Neural cell (in vitro differentiated cells): ENCODE results near the gene APH1A. TPM values are rescaled to one million over a fixed set of nuclear protein-coding genes. Genes with fewer than 3 reads are reported as not detected.

Experiments used
- H2AFZ ChIP-seq: fragments of 200-600, 300-800 bp; sonication (generic), shearing (Covaris generic); 2 replicates; pipeline ENCODE4 v1.6.0; 2014; ENCODE audit warnings: low read depth, mild to moderate bottlenecking, antibody characterized with exemption, low read length, moderate library complexity
- H3F3A ChIP-seq: fragments of 200-600 bp; shearing (Covaris generic); 2 replicates; pipeline ENCODE4 v1.6.1; 2016; ENCODE audit warnings: mild to moderate bottlenecking, moderate library complexity, mixed read lengths, antibody characterized with exemption, low read length; ENCODE audit not compliant: insufficient read depth, poor library complexity, severe bottlenecking
- H3K27ac ChIP-seq: fragments of 200-600, 300-800 bp; sonication (generic), shearing (Covaris generic); 2 replicates; pipeline ENCODE4 v1.5.1; 2014; ENCODE audit warnings: mild to moderate bottlenecking, low read length, moderate library complexity
- H3K27me3 ChIP-seq: fragments of 300-800, 200-600 bp; sonication (generic), shearing (Covaris generic); 2 replicates; pipeline ENCODE4 v1.6.0; 2014; ENCODE audit warnings: mild to moderate bottlenecking, low read depth, low read length, moderate library complexity; ENCODE audit not compliant: insufficient read depth
- H3K36me3 ChIP-seq: fragments of 300-800, 200-600 bp; sonication (generic), shearing (Covaris generic); 2 replicates; pipeline ENCODE4 v1.5.1; 2014; ENCODE audit warnings: mild to moderate bottlenecking, antibody characterized with exemption, low read length, moderate library complexity; ENCODE audit not compliant: insufficient read depth
- H3K4me2 ChIP-seq: fragments of 300-800, 200-600 bp; sonication (generic), shearing (Covaris generic); 2 replicates; pipeline ENCODE4 v1.6.0; 2014; ENCODE audit warnings: mild to moderate bottlenecking, low read length
- H3K4me3 ChIP-seq: fragments of 300-800, 200-600 bp; sonication (generic), shearing (Covaris generic); 2 replicates; pipeline ENCODE4 v1.5.1; 2014; ENCODE audit warnings: mild to moderate bottlenecking, low read length, moderate library complexity
- H3K79me2 ChIP-seq: fragments of 200-600 bp; shearing (Covaris generic); replicated peaks from 2 replicates; pipeline ENCODE4 v1.6.0; 2014; ENCODE audit warnings: mild to moderate bottlenecking, low read length, moderate library complexity; ENCODE audit not compliant: insufficient read depth
- H3K9ac ChIP-seq: fragments of 300-800, 200-600 bp; sonication (generic), shearing (Covaris generic); 2 replicates; pipeline ENCODE4 v1.6.1; 2016; ENCODE audit warnings: mild to moderate bottlenecking, low read length, mixed read lengths
- H3K9me2 ChIP-seq: fragments of 200-600 bp; shearing (Covaris generic); 2 replicates; pipeline ENCODE4 v1.6.1; 2016; ENCODE audit warnings: mild to moderate bottlenecking, low read length, mixed read lengths; ENCODE audit not compliant: insufficient read depth
- H3K9me3 ChIP-seq: fragments of 200-600, 300-800 bp; sonication (generic), shearing (Covaris generic); 2 replicates; pipeline ENCODE4 v1.6.1; 2016; ENCODE audit warnings: mild to moderate bottlenecking, mixed run types, low read length, moderate library complexity, mixed read lengths
- H4K20me1 ChIP-seq: fragments of 200-600 bp; shearing (Covaris generic); 2 replicates; pipeline ENCODE4 v1.6.1; 2016; ENCODE audit warnings: mild to moderate bottlenecking, mixed run types; ENCODE audit not compliant: insufficient read depth
- EP300 ChIP-seq: fragments of 450-650 bp; conservative IDR thresholded peaks from 2 replicates; pipeline ENCODE4 v1.6.1; 2014; ENCODE audit warnings: antibody characterized with exemption, mild to moderate bottlenecking, moderate library complexity; ENCODE audit not compliant: poor library complexity, severe bottlenecking
- EZH2 ChIP-seq: fragments of 200-600, 300-800 bp; shearing (Covaris generic), sonication (generic); IDR thresholded peaks from 2 replicates; pipeline ENCODE4 v1.6.1; 2014; ENCODE audit warnings: antibody characterized with exemption, low read length, borderline replicate concordance, mild to moderate bottlenecking; ENCODE audit not compliant: insufficient read depth, poor library complexity, severe bottlenecking
- MXI1 ChIP-seq: fragments of 450-650 bp; conservative IDR thresholded peaks from 2 replicates; pipeline ENCODE4 v1.6.1; 2014; ENCODE audit warnings: antibody characterized with exemption, mild to moderate bottlenecking; ENCODE audit not compliant: poor library complexity, severe bottlenecking
- POLR2AphosphoS5 ChIP-seq: IDR thresholded peaks from 2 replicates; pipeline ENCODE4 v1.6.1; 2012
- SMC3 ChIP-seq: fragments of 450-650 bp; conservative IDR thresholded peaks from 2 replicates; pipeline ENCODE4 v1.6.1; 2014; ENCODE audit warnings: antibody characterized with exemption, mild to moderate bottlenecking, moderate library complexity; ENCODE audit not compliant: poor library complexity
- TAF1 ChIP-seq: IDR thresholded peaks from 2 replicates; pipeline ENCODE4 v1.6.1; 2012; ENCODE audit warnings: low read depth
- polyA plus RNA-seq: library from polyadenylated mRNA; depleted of rRNA; stranded (reverse); fragments of >200 nt; gene quantifications from 2 replicates; pipeline ENCODE4 v1.2.3, GENCODE V29; 2014
- TF ChIP-seq, protein P1 (sequence below): IDR thresholded peaks from 2 replicates; pipeline ENCODE4 v1.6.1; 2012; ENCODE audit warnings: borderline replicate concordance
- TF ChIP-seq, protein P2 (sequence below): fragments of 450-650 bp; IDR thresholded peaks from 2 replicates; pipeline ENCODE4 v1.5.1; 2014; ENCODE audit warnings: antibody characterized with exemption, mild to moderate bottlenecking, moderate library complexity; ENCODE audit not compliant: poor library complexity, severe bottlenecking

The APH1A gene
- polyA plus RNA-seq, 1 donor from 2014 or later = 167 TPM

GRCh38 chr1:150235294-150235851 is 33.4 kb downstream of the APH1A start:
- Histone ChIP-seq H3K9me3 (no peaks in the 10 kb centered on the region), H3K27me3 (no peaks in the 10 kb centered on the region), H3K9ac (peak overlapping the region; percentile 55), H3K4me3 (peak overlapping the region; percentile 85), H3K4me2 (peak overlapping the region; percentile 91), H3K79me2 (peaks cover 27% of the 10 kb centered on the region), H2AFZ (peak overlapping the region; percentile 29), H4K20me1 (no peaks in the 10 kb centered on the region), H3K27ac (peak overlapping the region; percentile 15), H3K9me2 (no peaks in the 10 kb centered on the region), H3F3A (no peaks in the 10 kb centered on the region), H3K36me3 (no peaks in the 10 kb centered on the region)
- no peak for TF ChIP-seq MXI1
- TF ChIP-seq EZH2 = no peak
- no peak for TF ChIP-seq SMC3
- no peak for TF ChIP-seq TAF1
- TF ChIP-seq, protein P1, sequence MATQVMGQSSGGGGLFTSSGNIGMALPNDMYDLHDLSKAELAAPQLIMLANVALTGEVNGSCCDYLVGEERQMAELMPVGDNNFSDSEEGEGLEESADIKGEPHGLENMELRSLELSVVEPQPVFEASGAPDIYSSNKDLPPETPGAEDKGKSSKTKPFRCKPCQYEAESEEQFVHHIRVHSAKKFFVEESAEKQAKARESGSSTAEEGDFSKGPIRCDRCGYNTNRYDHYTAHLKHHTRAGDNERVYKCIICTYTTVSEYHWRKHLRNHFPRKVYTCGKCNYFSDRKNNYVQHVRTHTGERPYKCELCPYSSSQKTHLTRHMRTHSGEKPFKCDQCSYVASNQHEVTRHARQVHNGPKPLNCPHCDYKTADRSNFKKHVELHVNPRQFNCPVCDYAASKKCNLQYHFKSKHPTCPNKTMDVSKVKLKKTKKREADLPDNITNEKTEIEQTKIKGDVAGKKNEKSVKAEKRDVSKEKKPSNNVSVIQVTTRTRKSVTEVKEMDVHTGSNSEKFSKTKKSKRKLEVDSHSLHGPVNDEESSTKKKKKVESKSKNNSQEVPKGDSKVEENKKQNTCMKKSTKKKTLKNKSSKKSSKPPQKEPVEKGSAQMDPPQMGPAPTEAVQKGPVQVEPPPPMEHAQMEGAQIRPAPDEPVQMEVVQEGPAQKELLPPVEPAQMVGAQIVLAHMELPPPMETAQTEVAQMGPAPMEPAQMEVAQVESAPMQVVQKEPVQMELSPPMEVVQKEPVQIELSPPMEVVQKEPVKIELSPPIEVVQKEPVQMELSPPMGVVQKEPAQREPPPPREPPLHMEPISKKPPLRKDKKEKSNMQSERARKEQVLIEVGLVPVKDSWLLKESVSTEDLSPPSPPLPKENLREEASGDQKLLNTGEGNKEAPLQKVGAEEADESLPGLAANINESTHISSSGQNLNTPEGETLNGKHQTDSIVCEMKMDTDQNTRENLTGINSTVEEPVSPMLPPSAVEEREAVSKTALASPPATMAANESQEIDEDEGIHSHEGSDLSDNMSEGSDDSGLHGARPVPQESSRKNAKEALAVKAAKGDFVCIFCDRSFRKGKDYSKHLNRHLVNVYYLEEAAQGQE = no peak
- no peak for TF ChIP-seq EP300

DNA sequence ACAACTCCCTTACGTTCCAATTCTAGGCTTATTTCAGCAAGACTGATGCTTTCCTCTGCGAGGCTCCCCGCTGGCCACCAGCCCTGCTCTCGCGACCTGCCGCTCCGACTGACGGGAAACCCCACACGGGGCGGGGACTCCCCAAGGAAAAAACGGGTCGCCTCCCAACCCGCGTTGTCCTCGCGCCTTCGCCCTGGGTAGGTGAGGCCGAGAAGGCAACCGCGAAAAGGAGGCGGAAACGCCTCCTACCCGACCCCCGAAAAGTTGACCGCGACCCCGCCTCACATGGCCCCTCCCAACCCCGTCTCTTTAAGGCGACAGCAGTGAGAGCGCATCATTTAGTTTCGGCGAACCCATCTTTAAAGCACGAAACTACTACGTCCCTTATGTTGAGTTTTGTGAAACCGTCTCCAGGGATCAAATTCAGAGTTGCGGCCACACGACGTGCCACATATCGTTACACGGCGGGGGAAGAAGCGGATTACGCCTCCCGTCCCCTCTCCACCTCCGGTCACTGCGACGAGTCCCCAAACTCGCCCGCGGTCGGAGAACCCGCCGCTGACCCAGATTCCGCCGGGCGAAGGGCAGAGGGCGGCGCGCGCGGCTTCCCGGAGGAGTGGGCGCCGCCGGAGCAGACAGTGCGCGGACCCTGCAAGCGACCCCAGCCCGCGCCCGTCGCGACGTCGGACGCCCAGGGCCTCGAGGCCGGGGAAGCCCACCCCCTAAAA is 34.1 kb downstream of the APH1A start:
- no peaks in the 10 kb centered on the region for H3K27me3 ChIP-seq
- H4K20me1 ChIP-seq = no peaks in the 10 kb centered on the region
- H3K27ac ChIP-seq = no peak overlapping the region
- H2AFZ ChIP-seq = peak overlapping the region; percentile 19
- no peaks in the 10 kb centered on the region for H3K9me3 ChIP-seq
- no peaks in the 10 kb centered on the region for H3K36me3 ChIP-seq
- peak overlapping the region; percentile 91 for H3K4me2 ChIP-seq
- H3K9ac ChIP-seq = peak overlapping the region; percentile 55
- no peaks in the 10 kb centered on the region for H3F3A ChIP-seq
- H3K4me3 ChIP-seq = peak overlapping the region; percentile 85
- peaks cover 27% of the 10 kb centered on the region for H3K79me2 ChIP-seq
- no peaks in the 10 kb centered on the region for H3K9me2 ChIP-seq
- TF ChIP-seq, protein P2, sequence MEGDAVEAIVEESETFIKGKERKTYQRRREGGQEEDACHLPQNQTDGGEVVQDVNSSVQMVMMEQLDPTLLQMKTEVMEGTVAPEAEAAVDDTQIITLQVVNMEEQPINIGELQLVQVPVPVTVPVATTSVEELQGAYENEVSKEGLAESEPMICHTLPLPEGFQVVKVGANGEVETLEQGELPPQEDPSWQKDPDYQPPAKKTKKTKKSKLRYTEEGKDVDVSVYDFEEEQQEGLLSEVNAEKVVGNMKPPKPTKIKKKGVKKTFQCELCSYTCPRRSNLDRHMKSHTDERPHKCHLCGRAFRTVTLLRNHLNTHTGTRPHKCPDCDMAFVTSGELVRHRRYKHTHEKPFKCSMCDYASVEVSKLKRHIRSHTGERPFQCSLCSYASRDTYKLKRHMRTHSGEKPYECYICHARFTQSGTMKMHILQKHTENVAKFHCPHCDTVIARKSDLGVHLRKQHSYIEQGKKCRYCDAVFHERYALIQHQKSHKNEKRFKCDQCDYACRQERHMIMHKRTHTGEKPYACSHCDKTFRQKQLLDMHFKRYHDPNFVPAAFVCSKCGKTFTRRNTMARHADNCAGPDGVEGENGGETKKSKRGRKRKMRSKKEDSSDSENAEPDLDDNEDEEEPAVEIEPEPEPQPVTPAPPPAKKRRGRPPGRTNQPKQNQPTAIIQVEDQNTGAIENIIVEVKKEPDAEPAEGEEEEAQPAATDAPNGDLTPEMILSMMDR = no peak
- TF ChIP-seq POLR2AphosphoS5 = no peak
- TF ChIP-seq MXI1 = peak; percentile 46
- TF ChIP-seq, protein P1 = no peak
- no peak for TF ChIP-seq EZH2
- TF ChIP-seq SMC3 = no peak
- no peak for TF ChIP-seq EP300
